Spleen (tissue), 11 donors: ENCODE data around the gene DCHS2. TPM values are rescaled to one million over a fixed set of nuclear protein-coding genes. Genes with fewer than 3 reads are reported as not detected.

Experiments
- DNase-seq: peaks from one replicate; pipeline ENCODE4 v3.0.0-alpha.2; 2020
- H3K27ac ChIP-seq, 8 donors: fragments of 200-600 bp; sonication (generic) in 7 of 8; 1 replicate in 4 of 8; 2 replicates in 4 of 8; pipeline versions ENCODE4 v1.5.0 to v1.8.0; 2016 to 2021; ENCODE audit warnings: inconsistent platforms in 4 of 8, mild to moderate bottlenecking in 4 of 8, moderate library complexity in 1 of 8
- H3K27me3 ChIP-seq, 7 donors: fragments of 200-600 bp; sonication (generic) in 6 of 7; replicated peaks in 1 of 7; 1 replicate in 4 of 7; 2 replicates in 3 of 7; pipeline versions ENCODE4 v1.5.0 to v1.8.0; 2016 to 2021; ENCODE audit warnings: inconsistent platforms in 3 of 7, mild to moderate bottlenecking in 1 of 7
- H3K36me3 ChIP-seq, 6 donors: fragments of 200-600 bp; sonication (generic) in 5 of 6; 1 replicate in 4 of 6; 2 replicates in 2 of 6; pipeline versions ENCODE4 v1.5.0 to v1.8.0; 2016 to 2021; ENCODE audit warnings: inconsistent platforms in 2 of 6
- H3K4me1 ChIP-seq, 6 donors: fragments of 200-600 bp; sonication (generic) in 5 of 6; 1 replicate in 3 of 6; 2 replicates in 3 of 6; pipeline versions ENCODE4 v1.5.0 to v1.8.0; 2016 to 2021; ENCODE audit warnings: inconsistent platforms in 3 of 6
- H3K4me3 ChIP-seq, 8 donors: fragments of 200-600 bp; sonication (generic) in 7 of 8; 1 replicate in 4 of 8; 2 replicates in 4 of 8; pipeline versions ENCODE4 v1.5.0 to v1.8.0; 2016 to 2021; ENCODE audit warnings: inconsistent platforms in 4 of 8, mild to moderate bottlenecking in 4 of 8, moderate library complexity in 2 of 8
- H3K9me3 ChIP-seq, 8 donors: fragments of 200-600 bp; sonication (generic) in 7 of 8; 1 replicate in 4 of 8; 2 replicates in 4 of 8; pipeline versions ENCODE4 v1.5.0 to v1.8.0; 2016 to 2021; ENCODE audit warnings: inconsistent platforms in 4 of 8
- POLR2A ChIP-seq, 3 donors: fragments of 450-650 bp; IDR thresholded peaks; one replicate each; pipeline ENCODE4 v1.5.1; 2017; ENCODE audit warnings: antibody characterized with exemption in 3 of 3, mild to moderate bottlenecking in 1 of 3
- POLR2AphosphoS5 ChIP-seq, 3 donors: sonication (generic); formaldehyde crosslinking; IDR thresholded peaks; one replicate each; pipeline ENCODE4 v1.5.1; 2017; ENCODE audit warnings: antibody characterized with exemption in 3 of 3
- WGBS, 5 donors: extraction: QIAGEN DNeasy Blood & Tissue Kit in 3 of 5; methylation state at CpG; one replicate each; pipeline versions ENCODE4 v1.1.5 to v1.1.7; 2013 to 2018; 5-methylcytosine and 5-hydroxymethylcytosine counted together
- intact Hi-C: fragments of 100-400 bp; cut with DNase I; formaldehyde crosslinking; loops from one replicate; pipeline ENCODE4 v1.15.0; 2023; ENCODE audit warnings: low total_unique reads
- polyA plus RNA-seq, 3 donors: library from polyadenylated mRNA; stranded (reverse); fragments of 200-250 nt; gene quantifications; one replicate each; pipeline ENCODE4 v1.2.1, GENCODE V29; 2013
- total RNA-seq, 7 donors: library from RNA; depleted of rRNA in 3 of 7; stranded (reverse); fragments of >200 nt in 3 of 7; fragmentation: NEBNext Ultra II Directional in 4 of 7; extraction: Animal tissue kit (Norgen Biotek cat#: 25700) in 4 of 7; gene quantifications; one replicate each; pipeline versions ENCODE4 v1.1.0 to v1.2.1, GENCODE V29; 2016 to 2021
- TF ChIP-seq, protein P1 (sequence below), 11 experiments: fragments of 200-600 bp in 7 of 11; fragments of 450-650 bp in 4 of 11; sonication (generic) in 4 of 11; IDR thresholded peaks in 8 of 11; conservative IDR thresholded peaks in 3 of 11; 1 replicate in 7 of 11; 2 replicates in 4 of 11; pipeline versions ENCODE4 v1.4.0 to v1.8.0; 2016 to 2021; ENCODE audit warnings: antibody characterized with exemption in 11 of 11, inconsistent platforms in 4 of 11, mild to moderate bottlenecking in 1 of 11
- donor health status: healthy with polysubstance abuse.
- donor health status: DM: no; HTN: no; CAD: no; lungs with moderate emphysema.
- donor health status: DM: no; HTN: no; CAD: no.
- donor health status: Bipolar disorder and iron deficiency.
- donor health status: healthy.
- donor health status: DM: no; HTN: no; CAD: no.
- donor health status: DM: yes; HTN: yes; CAD: no.

DCHS2 gene
- total and polyA plus RNA-seq, 10 donors, result under 0.01 to 0.55 (median 0.05) TPM; not detected in 1

DNA sequence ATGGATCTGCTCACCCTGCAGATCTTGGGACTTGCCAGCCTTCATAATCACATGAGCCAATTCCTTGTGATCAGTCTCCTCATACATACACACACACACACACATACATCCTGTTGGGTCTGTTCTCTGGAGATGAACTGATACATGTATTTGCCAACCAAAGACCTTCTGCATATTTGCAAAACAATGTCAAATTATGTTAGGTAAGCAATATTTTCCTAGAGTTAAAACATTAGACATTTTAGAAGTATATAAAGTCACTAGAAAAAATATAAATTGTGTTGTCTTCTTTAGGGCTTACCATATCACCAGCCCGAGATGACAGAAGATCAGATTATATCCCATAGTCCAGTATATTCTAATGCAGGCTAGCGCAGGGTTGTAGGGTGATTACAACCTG, 156.0 kb downstream of the DCHS2 start:
- intact Hi-C loops, result no loop called here
- Histone ChIP-seq H3K27me3 (peaks cover 0 to 29% (median 15%) of the 10 kb centered on the region in 7 donors), H3K4me3 (no peak overlapping the region), H3K4me1 (peaks cover 3 to 12% (median 8%) of the 10 kb centered on the region in 6 donors), H3K9me3 (no peaks in the 10 kb centered on the region), H3K36me3 (no peaks in the 10 kb centered on the region), H3K27ac (no peak overlapping the region)
- TF ChIP-seq, protein P1, sequence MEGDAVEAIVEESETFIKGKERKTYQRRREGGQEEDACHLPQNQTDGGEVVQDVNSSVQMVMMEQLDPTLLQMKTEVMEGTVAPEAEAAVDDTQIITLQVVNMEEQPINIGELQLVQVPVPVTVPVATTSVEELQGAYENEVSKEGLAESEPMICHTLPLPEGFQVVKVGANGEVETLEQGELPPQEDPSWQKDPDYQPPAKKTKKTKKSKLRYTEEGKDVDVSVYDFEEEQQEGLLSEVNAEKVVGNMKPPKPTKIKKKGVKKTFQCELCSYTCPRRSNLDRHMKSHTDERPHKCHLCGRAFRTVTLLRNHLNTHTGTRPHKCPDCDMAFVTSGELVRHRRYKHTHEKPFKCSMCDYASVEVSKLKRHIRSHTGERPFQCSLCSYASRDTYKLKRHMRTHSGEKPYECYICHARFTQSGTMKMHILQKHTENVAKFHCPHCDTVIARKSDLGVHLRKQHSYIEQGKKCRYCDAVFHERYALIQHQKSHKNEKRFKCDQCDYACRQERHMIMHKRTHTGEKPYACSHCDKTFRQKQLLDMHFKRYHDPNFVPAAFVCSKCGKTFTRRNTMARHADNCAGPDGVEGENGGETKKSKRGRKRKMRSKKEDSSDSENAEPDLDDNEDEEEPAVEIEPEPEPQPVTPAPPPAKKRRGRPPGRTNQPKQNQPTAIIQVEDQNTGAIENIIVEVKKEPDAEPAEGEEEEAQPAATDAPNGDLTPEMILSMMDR (IDR thresholded peaks at IDR 0.05 in 8 of 11, conservative IDR thresholded peaks at IDR 0.05 in 3 of 11), result no peak
- TF ChIP-seq POLR2A (IDR thresholded peaks at IDR 0.05), result no peak
- TF ChIP-seq POLR2AphosphoS5 (IDR thresholded peaks at IDR 0.05), result no peak
- no peak for DNase-seq
- WGBS, 5 donors, result 95 to 98% (median 96%) methylated on average over 2 of the region's 2 CpGs

DNA sequence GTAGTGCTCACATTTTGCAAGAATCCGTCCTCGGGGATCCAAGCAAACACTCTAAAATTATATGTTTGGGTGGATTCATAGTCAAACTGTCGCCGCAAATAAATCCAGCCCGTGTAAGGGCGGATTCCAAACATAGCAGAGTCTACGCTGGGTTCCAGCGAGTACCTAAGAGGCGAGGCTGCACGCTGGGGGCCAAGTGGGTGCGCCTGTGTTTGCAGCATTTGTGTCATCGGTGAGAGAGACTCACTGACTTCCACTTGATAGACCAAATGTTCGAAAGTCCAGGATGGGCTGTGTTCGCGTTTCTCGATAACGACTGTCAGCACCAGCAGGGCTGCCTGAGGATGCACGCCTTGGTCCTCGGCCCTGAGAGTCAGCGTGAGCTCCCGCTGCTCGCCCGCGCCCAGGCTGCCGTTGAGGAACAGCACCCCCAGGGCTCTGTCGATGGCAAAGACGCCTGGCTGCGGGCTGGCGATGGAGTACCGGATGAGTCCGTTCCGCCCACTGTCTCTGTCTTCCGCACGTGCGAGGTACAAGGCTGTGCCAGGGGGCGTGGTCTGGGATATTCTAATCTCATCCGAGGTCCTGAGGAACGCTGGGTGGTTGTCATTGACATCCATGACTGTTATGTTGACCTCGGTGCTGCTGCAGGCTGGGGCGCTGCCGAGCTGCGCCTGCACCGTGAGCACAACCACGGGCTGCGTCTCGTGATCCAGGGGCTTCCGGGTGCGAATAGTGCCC, 158.7 kb downstream of the DCHS2 start:
- no peak overlapping the region for H3K27ac ChIP-seq
- no peak for TF ChIP-seq POLR2A (IDR thresholded peaks at IDR 0.05)
- TF ChIP-seq, protein P1 (IDR thresholded peaks at IDR 0.05 in 8 of 11, conservative IDR thresholded peaks at IDR 0.05 in 3 of 11), result peak in 6 of 11 experiments; percentile 11 to 33 (median 22)
- peak in 2 of 3 donors; percentile 37 to 57 for TF ChIP-seq POLR2AphosphoS5 (IDR thresholded peaks at IDR 0.05)
- intact Hi-C loops, result no loop called here
- 6 to 13% (median 7%) methylated on average over 33 to 48 of the region's 48 CpGs for WGBS, 5 donors
- H3K27me3 ChIP-seq, result peaks cover 0 to 39% (median 16%) of the 10 kb centered on the region in 7 donors
- H3K4me3 ChIP-seq, result peak overlapping the region; percentile 0 to 71 (median 36)
- H3K36me3 ChIP-seq, result no peaks in the 10 kb centered on the region
- DNase-seq, result peak; percentile 89
- H3K4me1 ChIP-seq, result peaks cover 3 to 12% (median 8%) of the 10 kb centered on the region in 6 donors
- H3K9me3 ChIP-seq, result no peaks in the 10 kb centered on the region

DNA sequence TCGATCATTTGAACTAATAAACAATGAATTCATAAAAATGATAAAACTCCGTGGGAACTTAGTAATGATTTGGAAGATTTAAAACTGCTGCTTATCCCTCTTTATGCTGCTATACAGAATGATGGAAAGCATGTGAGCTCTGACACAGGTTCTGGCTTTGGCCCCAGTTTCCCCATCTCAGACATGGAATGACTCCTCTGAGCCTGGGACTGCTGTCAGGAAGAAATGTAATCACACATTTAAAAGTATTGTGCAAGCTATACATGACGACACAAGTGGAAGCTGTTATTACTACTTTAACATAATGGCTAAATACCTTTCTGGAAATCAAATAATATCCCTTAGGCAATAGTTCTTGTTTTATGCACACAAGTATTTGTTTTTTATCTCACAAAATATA, 161.7 kb downstream of the DCHS2 start:
- intact Hi-C loops, result loop anchor here (10.0 kb wide), 1 partner anchor 185 kb away; no protein-coding TSS in a partner anchor
- Histone ChIP-seq H3K36me3 (no peaks in the 10 kb centered on the region), H3K9me3 (peaks cover 0 to 6% (median 2%) of the 10 kb centered on the region in 8 donors), H3K27ac (no peak overlapping the region), H3K4me3 (no peak overlapping the region), H3K4me1 (peaks cover 3 to 12% (median 8%) of the 10 kb centered on the region in 6 donors), H3K27me3 (peaks cover 0 to 39% (median 16%) of the 10 kb centered on the region in 7 donors)
- DNase-seq, result no peak
- 60 to 86% (median 66%) methylated on average over 3 of the region's 3 CpGs for WGBS, 5 donors
- TF ChIP-seq POLR2A (IDR thresholded peaks at IDR 0.05), result no peak
- no peak for TF ChIP-seq POLR2AphosphoS5 (IDR thresholded peaks at IDR 0.05)
- TF ChIP-seq, protein P1 (IDR thresholded peaks at IDR 0.05 in 8 of 11, conservative IDR thresholded peaks at IDR 0.05 in 3 of 11), result no peak

DNA sequence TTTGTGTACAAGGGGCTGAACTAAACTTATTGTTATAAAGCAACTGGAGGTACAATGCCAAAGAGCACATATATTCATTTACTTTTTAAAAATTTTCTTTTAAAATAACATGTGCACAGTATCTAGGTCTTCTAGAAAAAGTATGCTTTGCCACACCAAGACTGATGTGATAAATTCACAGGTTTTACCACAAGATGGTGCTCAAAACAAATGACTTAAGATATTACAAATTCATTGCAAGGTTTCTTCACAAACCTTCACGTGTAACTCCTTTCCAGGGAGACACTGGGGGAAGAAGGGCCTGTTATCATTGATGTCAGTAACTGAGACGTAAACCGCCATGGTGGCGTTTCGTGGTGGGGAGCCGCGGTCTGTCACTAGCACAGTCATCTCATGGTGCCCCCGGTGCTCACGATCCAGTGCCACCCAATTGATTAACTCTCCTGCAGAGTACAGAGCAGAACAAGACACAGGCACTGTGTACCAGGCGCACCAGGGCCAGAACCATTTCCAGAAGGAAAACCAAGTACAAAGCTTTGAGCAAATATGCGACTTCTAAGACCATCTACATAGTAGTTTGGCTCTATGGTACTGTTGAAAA, 162.2 kb downstream of the DCHS2 start:
- Histone ChIP-seq H3K9me3 (peaks cover 0 to 6% (median 2%) of the 10 kb centered on the region in 8 donors), H3K36me3 (no peaks in the 10 kb centered on the region), H3K4me1 (peaks cover 3 to 12% (median 8%) of the 10 kb centered on the region in 6 donors), H3K27ac (no peak overlapping the region), H3K27me3 (peaks cover 0 to 39% (median 16%) of the 10 kb centered on the region in 7 donors), H3K4me3 (no peak overlapping the region)
- intact Hi-C loops, result loop anchor here (10.0 kb wide), 1 partner anchor 185 kb away; no protein-coding TSS in a partner anchor
- no peak for DNase-seq
- TF ChIP-seq POLR2A (IDR thresholded peaks at IDR 0.05) (no peak), POLR2AphosphoS5 (IDR thresholded peaks at IDR 0.05) (no peak)
- TF ChIP-seq, protein P1 (IDR thresholded peaks at IDR 0.05 in 8 of 11, conservative IDR thresholded peaks at IDR 0.05 in 3 of 11), result peak in 5 of 11 experiments; percentile 8 to 47 (median 32)
- WGBS, 5 donors, result 65 to 80% (median 69%) methylated on average over 11 of the region's 11 CpGs
